HepG2 (cell line): ENCODE data around the gene ZDHHC24. TPM values are rescaled to one million over a fixed set of nuclear protein-coding genes. Genes with fewer than 3 reads are reported as not detected.

Experiments
- ATAC-seq: fragments of 200-7000 bp; cut with Tn5 transposase; 3 replicates; pipeline ENCODE4 v1.9.1; 2020; ENCODE audit warnings: mild to moderate bottlenecking, moderate library complexity
- BruUV-seq: library from RNA; stranded (reverse); fragments of 400-500 nt; replicated peaks from 2 replicates; lab custom pipeline; 2021; lab: Mats Ljungman, UMichigan
- CTCF ChIA-PET: fragments of 300-600 bp; formaldehyde crosslinking; extraction: SDS; loops from one replicate; lab custom pipeline; 2021; ENCODE audit warnings: low total read pairs, inconsistent platforms, low intra/inter-chr PET ratio; lab: Yijun Ruan, JAX
- POLR2A ChIA-PET: fragments of 350-600 bp; sonication (Branson Sonifier 250); formaldehyde crosslinking; loops from one replicate; lab custom pipeline; 2020; ENCODE audit warnings: antibody characterized with exemption, inconsistent platforms; lab: Yijun Ruan, JAX
- DNase-seq: peaks from one replicate; pipeline ENCODE4 v3.0.0-alpha.2; 2015; ENCODE audit warnings: low spot score
- FAIRE-seq: peaks from 3 replicates; lab custom pipeline; 2011; peaks lifted over from hg19 to GRCh38; lab: Jason Lieb, UNC
- H2AFZ ChIP-seq: one replicate; pipeline ENCODE4 v1.6.1; 2011; ENCODE audit warnings: low read length, inconsistent platforms
- H3K27ac ChIP-seq: fragments of 300-600 bp; 3 replicates; pipeline ENCODE4 v1.8.0; 2011; ENCODE audit warnings: mixed run types, mild to moderate bottlenecking, mixed read lengths, low read length, inconsistent platforms; ENCODE audit not compliant: insufficient read depth; ENCODE audit errors: extremely low read length
- H3K27me3 ChIP-seq, 2 experiments: fragments of 200-600 bp in 1 of 2; 2 replicates in 1 of 2; 3 replicates in 1 of 2; pipeline versions ENCODE4 v1.6.0 to v1.8.0; 2011; ENCODE audit warnings: low read length in 2 of 2, mild to moderate bottlenecking in 2 of 2, moderate library complexity in 2 of 2, inconsistent platforms in 1 of 2; ENCODE audit not compliant: insufficient read depth in 2 of 2, control insufficient read depth in 1 of 2
- H3K36me3 ChIP-seq, 2 experiments: fragments of 200-600 bp in 1 of 2; replicated peaks in 1 of 2; 2 replicates in 1 of 2; 3 replicates in 1 of 2; pipeline versions ENCODE4 v1.5.1 to v1.8.0; 2011; ENCODE audit warnings: low read length in 2 of 2, inconsistent platforms in 1 of 2; ENCODE audit not compliant: insufficient read depth in 2 of 2, control insufficient read depth in 1 of 2
- H3K4me1 ChIP-seq: 2 replicates; pipeline ENCODE4 v1.5.1; 2012; ENCODE audit warnings: low read length, inconsistent platforms; ENCODE audit not compliant: insufficient read depth
- H3K4me2 ChIP-seq: 2 replicates; pipeline ENCODE4 v1.6.0; 2011; ENCODE audit warnings: low read depth, low read length, inconsistent platforms
- H3K4me3 ChIP-seq, 3 experiments: fragments of 200-600 bp in 1 of 3; sonication (generic), shearing (Covaris generic) in 1 of 3; replicated peaks in 1 of 3; 2 replicates each; pipeline ENCODE4 v1.5.1; 2011 to 2016; ENCODE audit warnings: low read length in 3 of 3, inconsistent platforms in 2 of 3, low read depth in 2 of 3, mild to moderate bottlenecking in 2 of 3, control low read depth in 1 of 3, mixed read lengths in 1 of 3; ENCODE audit not compliant: insufficient read depth in 1 of 3
- H3K79me2 ChIP-seq: one replicate; pipeline ENCODE4 v1.6.1; 2011; ENCODE audit warnings: low read length, inconsistent platforms; ENCODE audit not compliant: insufficient read depth
- H3K9ac ChIP-seq: 2 replicates; pipeline ENCODE4 v1.6.0; 2011; ENCODE audit warnings: mild to moderate bottlenecking, low read depth, low read length, inconsistent platforms; ENCODE audit not compliant: insufficient read depth
- H3K9me3 ChIP-seq: 2 replicates; pipeline ENCODE4 v1.5.1; 2012; ENCODE audit warnings: mild to moderate bottlenecking, low read length
- H4K20me1 ChIP-seq: 2 replicates; pipeline ENCODE4 v1.6.0; 2011; ENCODE audit warnings: inconsistent platforms, mild to moderate bottlenecking, low read length, moderate library complexity; ENCODE audit not compliant: insufficient read depth
- CCDC6 ChIP-seq: sonication (generic); formaldehyde crosslinking; IDR thresholded peaks from 2 replicates; pipeline ENCODE4 v1.8.1; 2022; ENCODE audit warnings: mild to moderate bottlenecking, missing genetic modification reagents, moderate library complexity
- ZNF703 ChIP-seq: sonication (generic); formaldehyde crosslinking; IDR thresholded peaks from 2 replicates; pipeline ENCODE4 v1.5.1; 2020; ENCODE audit warnings: missing genetic modification reagents, mild to moderate bottlenecking, moderate library complexity, borderline replicate concordance
- WGBS: methylation state at CpG from one replicate; pipeline ENCODE4 v1.1.6; 2017; ENCODE audit warnings: low lambda C conversion rate; 5-methylcytosine and 5-hydroxymethylcytosine counted together
- in situ Hi-C: cut with HindIII; loops from 2 replicates; pipeline ENCODE4 v1.10.0; 2017; ENCODE audit warnings: low pct_unique_long_range_greater_than_20kb; ENCODE audit not compliant: extremely low pct_ligation_motif_present
- intact Hi-C: fragments of 100-400 bp; cut with micrococcal nuclease; formaldehyde crosslinking; loops from one replicate; pipeline ENCODE4 v1.10.0; 2022; ENCODE audit not compliant: unreplicated experiment
- polyA plus RNA-seq, 8 experiments: library from polyadenylated mRNA; depleted of rRNA in 3 of 8; stranded (reverse) in 7 of 8; unstranded in 1 of 8; fragments of >200 nt; fragmentation: Illumina TruSeq in 4 of 8; extraction: Trizol in 4 of 8; gene quantifications; 2 replicates each; pipeline versions ENCODE4 v1.2.1 to v1.2.3, GENCODE V29; 2011 to 2016; ENCODE audit warnings: low read depth in 4 of 8, missing spikeins in 1 of 8, mixed read lengths in 1 of 8; ENCODE audit not compliant: insufficient read depth in 1 of 8
- total RNA-seq, 5 experiments: library from RNA; depleted of rRNA; stranded (reverse); fragments of >200 nt; fragmentation: Illumina TruSeq; extraction: Trizol; gene quantifications; 2 replicates each; pipeline ENCODE4 v1.2.3, GENCODE V29; 2016; ENCODE audit warnings: low read depth in 1 of 5
- TF ChIP-seq, protein P1 (sequence below): sonication (generic); formaldehyde crosslinking; IDR thresholded peaks from 2 replicates; pipeline ENCODE4 v1.5.0; 2020; ENCODE audit warnings: missing genetic modification reagents
- TF ChIP-seq, protein P2 (sequence below): sonication (generic); formaldehyde crosslinking; IDR thresholded peaks from 2 replicates; pipeline ENCODE4 v1.9.0; 2022; ENCODE audit warnings: missing genetic modification reagents, mild to moderate bottlenecking, borderline replicate concordance
- TF ChIP-seq, protein P3 (sequence below): sonication (generic); formaldehyde crosslinking; IDR thresholded peaks from 2 replicates; pipeline ENCODE4 v1.5.0; 2020; ENCODE audit warnings: mild to moderate bottlenecking, missing genetic modification reagents, borderline replicate concordance

Gene ZDHHC24
- total and polyA plus RNA-seq, 2 of the 13 experiments (the other 11 are each of a cell fraction or from before 2014, with no cell fraction given) = 4.3 TPM

DNA sequence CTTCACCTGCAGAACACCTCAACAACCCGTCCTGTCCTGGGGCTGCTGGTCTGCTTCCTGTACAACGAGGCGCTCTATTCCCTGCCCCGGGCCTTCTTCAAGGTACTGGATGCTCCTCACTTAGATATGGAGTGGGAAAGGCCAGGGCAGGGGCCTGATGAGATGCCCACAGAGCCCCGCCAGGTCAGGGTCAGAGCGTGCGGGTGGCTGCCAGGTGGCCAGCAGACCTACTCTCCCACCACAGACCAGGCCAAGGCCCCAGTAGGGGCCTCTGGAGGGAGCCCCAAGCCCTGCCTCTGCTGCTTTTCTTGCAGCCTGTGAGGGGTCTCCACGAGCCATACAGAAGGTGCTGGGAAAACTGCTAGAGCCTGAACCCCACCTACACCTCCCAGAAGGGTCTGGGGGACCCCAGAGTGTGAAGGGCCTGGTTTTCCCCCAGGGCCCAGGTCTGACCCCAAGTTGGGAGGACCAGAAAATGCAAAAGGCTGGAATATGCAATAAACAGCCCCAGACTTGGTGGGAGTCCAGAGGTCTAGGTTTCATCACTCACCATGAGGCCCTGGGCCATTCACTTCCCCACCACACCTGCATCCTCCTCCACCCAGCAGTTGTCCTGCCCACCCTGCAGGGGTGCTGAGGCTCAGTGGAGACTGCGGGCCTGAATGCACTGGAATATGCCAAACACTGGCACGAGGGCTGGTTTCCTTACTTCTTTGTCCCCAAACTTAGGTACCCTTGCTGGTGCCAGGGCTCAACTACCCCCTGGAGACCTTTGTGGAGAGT, 14.7 kb downstream of the ZDHHC24 start:
- in situ Hi-C loops = no loop called here
- Histone ChIP-seq H4K20me1 (no peaks in the 10 kb centered on the region), H3K27me3 (no peaks in the 10 kb centered on the region), H3K4me1 (0 out of 2 replicates have a peak, but pooled peaks cover 7% of the 10 kb centered on the region), H3K9me3 (no peaks in the 10 kb centered on the region), H3K36me3 (peaks cover 1 to 3% of the 10 kb centered on the region in 2 experiments; a peak in 2 of 5 replicates), H2AFZ (no peak overlapping the region), H3K4me3 (no peak overlapping the region), H3K4me2 (no peak overlapping the region), H3K79me2 (no peaks in the 10 kb centered on the region), H3K9ac (no peak overlapping the region), H3K27ac (no peak overlapping the region)
- no TSS peak for BruUV-seq
- POLR2A ChIA-PET = no interaction called here
- CTCF ChIA-PET = no interaction called here
- DNase-seq (no peak), FAIRE-seq (no peak), ATAC-seq (peak; percentile 48)
- intact Hi-C loops = no loop called here
- TF ChIP-seq CCDC6 (CRISPR knock-in tag) (no peak), ZNF703 (CRISPR knock-in tag) (no peak)
- TF ChIP-seq, protein P1, sequence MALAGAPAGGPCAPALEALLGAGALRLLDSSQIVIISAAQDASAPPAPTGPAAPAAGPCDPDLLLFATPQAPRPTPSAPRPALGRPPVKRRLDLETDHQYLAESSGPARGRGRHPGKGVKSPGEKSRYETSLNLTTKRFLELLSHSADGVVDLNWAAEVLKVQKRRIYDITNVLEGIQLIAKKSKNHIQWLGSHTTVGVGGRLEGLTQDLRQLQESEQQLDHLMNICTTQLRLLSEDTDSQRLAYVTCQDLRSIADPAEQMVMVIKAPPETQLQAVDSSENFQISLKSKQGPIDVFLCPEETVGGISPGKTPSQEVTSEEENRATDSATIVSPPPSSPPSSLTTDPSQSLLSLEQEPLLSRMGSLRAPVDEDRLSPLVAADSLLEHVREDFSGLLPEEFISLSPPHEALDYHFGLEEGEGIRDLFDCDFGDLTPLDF = no peak
- TF ChIP-seq, protein P2, sequence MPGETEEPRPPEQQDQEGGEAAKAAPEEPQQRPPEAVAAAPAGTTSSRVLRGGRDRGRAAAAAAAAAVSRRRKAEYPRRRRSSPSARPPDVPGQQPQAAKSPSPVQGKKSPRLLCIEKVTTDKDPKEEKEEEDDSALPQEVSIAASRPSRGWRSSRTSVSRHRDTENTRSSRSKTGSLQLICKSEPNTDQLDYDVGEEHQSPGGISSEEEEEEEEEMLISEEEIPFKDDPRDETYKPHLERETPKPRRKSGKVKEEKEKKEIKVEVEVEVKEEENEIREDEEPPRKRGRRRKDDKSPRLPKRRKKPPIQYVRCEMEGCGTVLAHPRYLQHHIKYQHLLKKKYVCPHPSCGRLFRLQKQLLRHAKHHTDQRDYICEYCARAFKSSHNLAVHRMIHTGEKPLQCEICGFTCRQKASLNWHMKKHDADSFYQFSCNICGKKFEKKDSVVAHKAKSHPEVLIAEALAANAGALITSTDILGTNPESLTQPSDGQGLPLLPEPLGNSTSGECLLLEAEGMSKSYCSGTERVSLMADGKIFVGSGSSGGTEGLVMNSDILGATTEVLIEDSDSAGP (CRISPR knock-in tag) = no peak
- TF ChIP-seq, protein P3, sequence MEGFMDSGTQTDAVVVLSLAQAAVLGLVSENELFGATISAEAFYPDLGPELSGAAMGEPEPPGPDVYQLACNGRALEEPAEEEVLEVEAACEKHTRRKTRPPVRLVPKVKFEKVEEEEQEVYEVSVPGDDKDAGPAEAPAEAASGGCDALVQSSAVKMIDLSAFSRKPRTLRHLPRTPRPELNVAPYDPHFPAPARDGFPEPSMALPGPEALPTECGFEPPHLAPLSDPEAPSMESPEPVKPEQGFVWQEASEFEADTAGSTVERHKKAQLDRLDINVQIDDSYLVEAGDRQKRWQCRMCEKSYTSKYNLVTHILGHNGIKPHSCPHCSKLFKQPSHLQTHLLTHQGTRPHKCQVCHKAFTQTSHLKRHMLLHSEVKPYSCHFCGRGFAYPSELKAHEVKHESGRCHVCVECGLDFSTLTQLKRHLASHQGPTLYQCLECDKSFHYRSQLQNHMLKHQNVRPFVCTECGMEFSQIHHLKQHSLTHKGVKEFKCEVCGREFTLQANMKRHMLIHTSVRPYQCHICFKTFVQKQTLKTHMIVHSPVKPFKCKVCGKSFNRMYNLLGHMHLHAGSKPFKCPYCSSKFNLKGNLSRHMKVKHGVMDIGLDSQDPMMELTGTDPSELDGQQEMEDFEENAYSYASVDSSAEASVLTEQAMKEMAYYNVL = no peak
- 90% methylated on average over 9 of the region's 10 CpGs for WGBS
